Uterus (tissue), 4 donors: ENCODE results near the gene IQGAP2. TPM values are rescaled to one million over a fixed set of nuclear protein-coding genes. Genes with fewer than 3 reads are reported as not detected.

Experiments used
- DNase-seq, 2 donors: peaks; one replicate each; pipeline ENCODE4 v3.0.0-alpha.2; 2019 to 2020
- H3K27ac ChIP-seq, 2 donors: fragments of 200-600 bp; sonication (generic); 1 replicate in 1 of 2; 2 replicates in 1 of 2; pipeline ENCODE4 v1.5.1; 2016 to 2018
- H3K27me3 ChIP-seq, 2 donors: fragments of 200-600 bp; sonication (generic); one replicate each; pipeline ENCODE4 v1.5.1; 2018 to 2019; ENCODE audit warnings: control low read depth in 1 of 2
- H3K36me3 ChIP-seq, 2 donors: fragments of 200-600 bp; sonication (generic); one replicate each; pipeline ENCODE4 v1.5.1; 2019; ENCODE audit warnings: control low read depth in 1 of 2
- H3K4me1 ChIP-seq, 2 donors: fragments of 200-600 bp; sonication (generic); one replicate each; pipeline ENCODE4 v1.5.1; 2018 to 2019; ENCODE audit warnings: control low read depth in 1 of 2
- H3K4me3 ChIP-seq, 2 donors: fragments of 200-600 bp; sonication (generic); 1 replicate in 1 of 2; 2 replicates in 1 of 2; pipeline ENCODE4 v1.5.1; 2018 to 2019; ENCODE audit warnings: mild to moderate bottlenecking in 1 of 2
- H3K9me3 ChIP-seq, 2 donors: fragments of 200-600 bp; sonication (generic); one replicate each; pipeline ENCODE4 v1.5.1; 2019; ENCODE audit warnings: control low read depth in 1 of 2
- CTCF ChIP-seq, 4 experiments: fragments of 200-600 bp in 2 of 4; fragments of 450-650 bp in 2 of 4; sonication (generic) in 2 of 4; IDR thresholded peaks; one replicate each; pipeline ENCODE4 v1.5.1; 2016 to 2019; ENCODE audit warnings: antibody characterized with exemption in 4 of 4, mild to moderate bottlenecking in 2 of 4, moderate library complexity in 1 of 4
- POLR2A ChIP-seq, 2 donors: fragments of 450-650 bp; IDR thresholded peaks; one replicate each; pipeline ENCODE4 v1.6.1; 2016; ENCODE audit warnings: antibody characterized with exemption in 2 of 2, mild to moderate bottlenecking in 1 of 2, moderate library complexity in 1 of 2
- intact Hi-C: fragments of 100-400 bp; cut with DNase I; formaldehyde crosslinking; loops from one replicate; pipeline ENCODE4 v1.15.1; 2023; ENCODE audit warnings: low total_unique reads
- total RNA-seq, 4 donors: library from RNA; depleted of rRNA in 3 of 4; stranded (reverse); fragments of >200 nt in 3 of 4; gene quantifications; one replicate each; pipeline versions ENCODE4 v1.1.0 to v1.2.4, GENCODE V29; 2014 to 2023
- donor health status: DM: yes; HTN: yes; CAD: no.

IQGAP2 gene
- total RNA-seq, 4 donors from 2014 or later: 7.1 to 49.2 (median 9.4) TPM

GRCh38 chr5:76638479-76638878, 235.4 kb downstream of the IQGAP2 start:
- H3K4me3 ChIP-seq: no peak overlapping the region
- no peaks in the 10 kb centered on the region for H3K4me1 ChIP-seq
- no peaks in the 10 kb centered on the region for H3K27me3 ChIP-seq
- no peak for DNase-seq
- no peak overlapping the region for H3K27ac ChIP-seq
- no peaks in the 10 kb centered on the region for H3K36me3 ChIP-seq
- no peaks in the 10 kb centered on the region for H3K9me3 ChIP-seq
- no peak for TF ChIP-seq POLR2A (IDR thresholded peaks at IDR 0.05)
- no peak for TF ChIP-seq CTCF (IDR thresholded peaks at IDR 0.05)
- intact Hi-C loops: no loop called here

GRCh38 chr5:76641514-76642120, 238.5 kb downstream of the IQGAP2 start:
- no peak overlapping the region for H3K4me3 ChIP-seq
- no peaks in the 10 kb centered on the region for H3K4me1 ChIP-seq
- no peaks in the 10 kb centered on the region for H3K36me3 ChIP-seq
- no peak for TF ChIP-seq POLR2A (IDR thresholded peaks at IDR 0.05)
- TF ChIP-seq CTCF (IDR thresholded peaks at IDR 0.05): peak; percentile 9 to 59 (median 34)
- intact Hi-C loops: no loop called here
- H3K27ac ChIP-seq: no peak overlapping the region
- no peaks in the 10 kb centered on the region for H3K9me3 ChIP-seq
- DNase-seq: peak; percentile 22 to 42
- no peaks in the 10 kb centered on the region for H3K27me3 ChIP-seq

GRCh38 chr5:76642390-76643040, 239.4 kb downstream of the IQGAP2 start:
- Histone ChIP-seq H3K4me3 (no peak overlapping the region), H3K27me3 (no peaks in the 10 kb centered on the region), H3K4me1 (no peaks in the 10 kb centered on the region), H3K36me3 (no peaks in the 10 kb centered on the region), H3K27ac (no peak overlapping the region), H3K9me3 (no peaks in the 10 kb centered on the region)
- no peak for TF ChIP-seq POLR2A (IDR thresholded peaks at IDR 0.05)
- no peak for TF ChIP-seq CTCF (IDR thresholded peaks at IDR 0.05)
- intact Hi-C loops: no loop called here
- DNase-seq: no peak

GRCh38 chr5:76643371-76643770, 240.3 kb downstream of the IQGAP2 start:
- H3K4me3 ChIP-seq: no peak overlapping the region
- no peak overlapping the region for H3K27ac ChIP-seq
- no peaks in the 10 kb centered on the region for H3K36me3 ChIP-seq
- H3K27me3 ChIP-seq: no peaks in the 10 kb centered on the region
- no peaks in the 10 kb centered on the region for H3K4me1 ChIP-seq
- DNase-seq: no peak
- intact Hi-C loops: no loop called here
- no peak for TF ChIP-seq CTCF (IDR thresholded peaks at IDR 0.05)
- TF ChIP-seq POLR2A (IDR thresholded peaks at IDR 0.05): no peak
- H3K9me3 ChIP-seq: no peaks in the 10 kb centered on the region

GRCh38 chr5:76649140-76649539, 246.1 kb downstream of the IQGAP2 start:
- no peak for DNase-seq
- Histone ChIP-seq H3K27me3 (no peaks in the 10 kb centered on the region), H3K27ac (no peak overlapping the region), H3K4me3 (no peak overlapping the region), H3K36me3 (no peaks in the 10 kb centered on the region), H3K4me1 (no peaks in the 10 kb centered on the region), H3K9me3 (no peaks in the 10 kb centered on the region)
- intact Hi-C loops: no loop called here
- TF ChIP-seq POLR2A (IDR thresholded peaks at IDR 0.05): no peak
- TF ChIP-seq CTCF (IDR thresholded peaks at IDR 0.05): no peak
